ENCODE data around the gene CCDC50. TPM values are rescaled to one million over a fixed set of nuclear protein-coding genes. Genes with fewer than 3 reads are reported as not detected.

Gene CCDC50
- total and polyA plus RNA-seq, 2 donors (not counting 3 experiments of a cell fraction or from before 2014, with no cell fraction given), result 44.4 to 137 TPM

- Histone ChIP-seq H3K27me3 (ENCODE audit: control insufficient read depth in 2 of 2, insufficient read depth in 2 of 2, low read length in 2 of 2) (no peaks in the 10 kb centered on the region), H2AFZ (ENCODE audit: low read depth, low read length) (no peak overlapping the region), H3K27ac (ENCODE audit: insufficient read depth, low read depth, low read length) (no peak overlapping the region), H3K79me2 (ENCODE audit: control insufficient read depth, insufficient read depth, low read length) (no peaks in the 10 kb centered on the region), H3K9me1 (replicated peaks; ENCODE audit: control insufficient read depth, extremely low read depth, insufficient read depth, low read length) (no peaks in the 10 kb centered on the region), H3K36me3 (ENCODE audit: control insufficient read depth in 2 of 2, extremely low read depth in 1 of 2, insufficient read depth in 2 of 2, low read length in 2 of 2) (no peaks in the 10 kb centered on the region), H3K4me1 (ENCODE audit: control insufficient read depth, extremely low read depth, insufficient read depth, low read length) (no peaks in the 10 kb centered on the region), H3K9ac (replicated peaks; ENCODE audit: extremely low read depth, insufficient read depth, low read length) (no peak overlapping the region), H3K4me2 (ENCODE audit: insufficient read depth, low read length) (no peak overlapping the region), H3K4me3 (replicated peaks in 1 of 3; ENCODE audit: insufficient read depth in 1 of 3, low read depth in 1 of 3, low read length in 3 of 3) (no peak overlapping the region), H4K20me1 (replicated peaks; ENCODE audit: control insufficient read depth, extremely low read depth, insufficient read depth, low read length) (no peaks in the 10 kb centered on the region), H3K9me3 (replicated peaks; ENCODE audit: control insufficient read depth, insufficient read depth, low read length) (no peaks in the 10 kb centered on the region)
- intact Hi-C loops (cut with micrococcal nuclease) (no loop called here), dilution Hi-C loops (cut with MboI; ENCODE audit: extremely low pct_ligation_motif_present, low sequenced_read_pairs) (no loop called here)
- BruUV-seq (replicated peaks), result no TSS peak
- no peak for FAIRE-seq
- DNase-seq (ENCODE audit: low read depth, low spot score), result no peak
- no peak for TF ChIP-seq POLR2A (IDR thresholded peaks at IDR 0.05; ENCODE audit: low read depth, low read length)
- TF ChIP-seq CTCF (IDR thresholded peaks at IDR 0.05; ENCODE audit: extremely low read depth in 1 of 2, insufficient read depth in 1 of 2, low read depth in 1 of 2, low read length in 2 of 2), result no peak
- no peak for TF ChIP-seq JUN (IDR thresholded peaks at IDR 0.05; ENCODE audit: borderline replicate concordance, insufficient read depth, insufficient read length, low read depth)
- TF ChIP-seq POLR2AphosphoS5 (IDR thresholded peaks at IDR 0.05; ENCODE audit: insufficient read depth, low read depth, low read length), result no peak
- TF ChIP-seq GATA2 (IDR thresholded peaks at IDR 0.05; ENCODE audit: insufficient read depth, insufficient read length, low read depth, low read length), result no peak
- no peak for TF ChIP-seq MAX (IDR thresholded peaks at IDR 0.05; ENCODE audit: insufficient read depth, insufficient read length)
- ChIA-PET POLR2A (no interaction called here), CTCF (interaction anchor here (1.1 kb wide), 1 partner anchor 12 kb away, joined by 4 read pairs; no protein-coding TSS in a partner anchor)
These were observed 25.6 kb upstream of the CCDC50 start for GRCh38 chr3:191303596-191303995.

- H3K4me3 ChIP-seq (replicated peaks in 1 of 3; ENCODE audit: insufficient read depth in 1 of 3, low read depth in 1 of 3, low read length in 3 of 3), result no peak overlapping the region
- ChIA-PET POLR2A (no interaction called here), CTCF (no interaction called here)
- no peaks in the 10 kb centered on the region for H3K79me2 ChIP-seq (ENCODE audit: control insufficient read depth, insufficient read depth, low read length)
- no peaks in the 10 kb centered on the region for H3K9me1 ChIP-seq (replicated peaks; ENCODE audit: control insufficient read depth, extremely low read depth, insufficient read depth, low read length)
- H3K27me3 ChIP-seq (ENCODE audit: control insufficient read depth in 2 of 2, insufficient read depth in 2 of 2, low read length in 2 of 2), result no peaks in the 10 kb centered on the region
- no peak overlapping the region for H3K9ac ChIP-seq (replicated peaks; ENCODE audit: extremely low read depth, insufficient read depth, low read length)
- H3K27ac ChIP-seq (ENCODE audit: insufficient read depth, low read depth, low read length), result no peak overlapping the region
- dilution Hi-C loops (cut with MboI; ENCODE audit: extremely low pct_ligation_motif_present, low sequenced_read_pairs) (no loop called here), intact Hi-C loops (cut with micrococcal nuclease) (no loop called here)
- no peak for TF ChIP-seq POLR2A (IDR thresholded peaks at IDR 0.05; ENCODE audit: low read depth, low read length)
- TF ChIP-seq CTCF (IDR thresholded peaks at IDR 0.05; ENCODE audit: extremely low read depth in 1 of 2, insufficient read depth in 1 of 2, low read depth in 1 of 2, low read length in 2 of 2), result no peak
- TF ChIP-seq EZH2 (IDR thresholded peaks at IDR 0.05; ENCODE audit: borderline replicate concordance, low read depth, low read length, severe bottlenecking), result no peak
- no peak for TF ChIP-seq POLR2AphosphoS5 (IDR thresholded peaks at IDR 0.05; ENCODE audit: insufficient read depth, low read depth, low read length)
- no peak for TF ChIP-seq JUN (IDR thresholded peaks at IDR 0.05; ENCODE audit: borderline replicate concordance, insufficient read depth, insufficient read length, low read depth)
- no peak overlapping the region for H3K4me2 ChIP-seq (ENCODE audit: insufficient read depth, low read length)
- H3K9me3 ChIP-seq (replicated peaks; ENCODE audit: control insufficient read depth, insufficient read depth, low read length), result no peaks in the 10 kb centered on the region
- BruUV-seq (replicated peaks), result no TSS peak
- DNase-seq (ENCODE audit: low read depth, low spot score), result no peak
- H2AFZ ChIP-seq (ENCODE audit: low read depth, low read length), result no peak overlapping the region
- H3K4me1 ChIP-seq (ENCODE audit: control insufficient read depth, extremely low read depth, insufficient read depth, low read length), result no peaks in the 10 kb centered on the region
- no peaks in the 10 kb centered on the region for H3K36me3 ChIP-seq (ENCODE audit: control insufficient read depth in 2 of 2, extremely low read depth in 1 of 2, insufficient read depth in 2 of 2, low read length in 2 of 2)
- no peak for FAIRE-seq
- no peaks in the 10 kb centered on the region for H4K20me1 ChIP-seq (replicated peaks; ENCODE audit: control insufficient read depth, extremely low read depth, insufficient read depth, low read length)
These were observed 22.8 kb upstream of the CCDC50 start for GRCh38 chr3:191306428-191306827.

All from endothelial cell of umbilical vein (primary cell).